Measurements from ENCODE around the gene CTBP2.
"Not testable (repeated sequence)": the region's sequence is repeated elsewhere in the genome, so short reads cannot be mapped to it uniquely, and the experiment has no call there.

Gene CTBP2

DNA sequence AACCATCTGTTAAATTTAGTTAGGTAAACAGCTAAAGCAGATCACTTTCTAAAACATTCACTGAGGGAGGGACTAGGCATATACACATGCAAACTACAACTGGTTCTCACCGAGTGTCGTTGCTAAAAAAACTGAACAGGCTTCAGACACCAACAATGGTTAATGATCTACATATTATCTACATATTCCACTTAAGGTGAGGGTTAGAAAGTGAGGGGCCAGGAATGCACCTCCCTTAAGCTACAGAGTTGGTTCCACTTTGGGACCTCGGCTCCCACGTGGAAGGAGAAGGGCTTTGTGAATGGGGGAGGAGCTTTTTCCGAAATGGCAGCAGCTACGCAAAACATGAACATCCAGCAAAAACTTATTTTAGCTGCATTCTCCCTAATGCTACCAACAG lies 5.8 kb downstream of the CTBP2 start:
- TF ChIP-seq, protein P1, sequence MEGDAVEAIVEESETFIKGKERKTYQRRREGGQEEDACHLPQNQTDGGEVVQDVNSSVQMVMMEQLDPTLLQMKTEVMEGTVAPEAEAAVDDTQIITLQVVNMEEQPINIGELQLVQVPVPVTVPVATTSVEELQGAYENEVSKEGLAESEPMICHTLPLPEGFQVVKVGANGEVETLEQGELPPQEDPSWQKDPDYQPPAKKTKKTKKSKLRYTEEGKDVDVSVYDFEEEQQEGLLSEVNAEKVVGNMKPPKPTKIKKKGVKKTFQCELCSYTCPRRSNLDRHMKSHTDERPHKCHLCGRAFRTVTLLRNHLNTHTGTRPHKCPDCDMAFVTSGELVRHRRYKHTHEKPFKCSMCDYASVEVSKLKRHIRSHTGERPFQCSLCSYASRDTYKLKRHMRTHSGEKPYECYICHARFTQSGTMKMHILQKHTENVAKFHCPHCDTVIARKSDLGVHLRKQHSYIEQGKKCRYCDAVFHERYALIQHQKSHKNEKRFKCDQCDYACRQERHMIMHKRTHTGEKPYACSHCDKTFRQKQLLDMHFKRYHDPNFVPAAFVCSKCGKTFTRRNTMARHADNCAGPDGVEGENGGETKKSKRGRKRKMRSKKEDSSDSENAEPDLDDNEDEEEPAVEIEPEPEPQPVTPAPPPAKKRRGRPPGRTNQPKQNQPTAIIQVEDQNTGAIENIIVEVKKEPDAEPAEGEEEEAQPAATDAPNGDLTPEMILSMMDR (IDR thresholded peaks at IDR 0.05; ENCODE audit: low read depth, low read length), result no peak
- H3K4me3 ChIP-seq (replicated peaks in 1 of 2; ENCODE audit: low read depth in 2 of 2, low read length in 2 of 2), result no peak overlapping the region
- DNase-seq (ENCODE audit: low read depth in 2 of 2), result no peak

DNA sequence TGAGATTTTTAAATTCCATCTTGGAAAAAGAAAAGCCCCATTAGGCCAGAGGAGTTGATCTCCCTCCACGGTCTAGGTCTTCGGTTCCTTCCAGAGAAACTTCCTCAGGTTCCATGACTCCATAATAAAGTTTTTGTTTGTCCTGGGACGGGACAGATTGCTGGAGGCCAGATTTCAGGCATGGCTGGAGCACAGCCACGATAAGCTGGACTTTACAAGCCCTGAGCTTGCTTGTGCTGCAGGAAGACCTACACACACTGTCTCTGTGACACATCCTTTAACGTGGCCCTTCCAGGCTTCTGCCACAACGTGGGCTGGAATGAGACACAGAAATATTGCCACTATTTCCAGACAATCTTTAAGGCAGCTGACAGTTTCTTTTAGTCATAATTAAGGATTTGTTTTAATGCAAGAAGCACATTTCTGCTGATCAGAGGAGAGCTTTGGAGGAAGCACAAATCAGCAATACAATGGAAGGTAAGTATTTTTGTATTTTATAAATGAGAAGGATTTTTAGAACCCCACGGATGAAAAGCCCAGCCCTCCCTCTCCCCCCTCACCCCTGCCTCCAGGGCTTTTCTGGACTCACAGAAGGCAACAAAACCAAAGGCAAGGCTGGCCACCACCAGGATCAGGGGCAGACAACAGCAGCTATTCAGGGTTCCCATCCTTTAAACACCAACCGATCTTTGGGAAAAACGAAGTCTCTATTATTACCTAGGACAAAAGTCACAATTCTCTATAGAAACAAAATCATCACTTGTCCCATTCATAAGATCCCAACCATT lies 6.5 kb downstream of the CTBP2 start:
- peak; percentile 43 to 44 for DNase-seq (ENCODE audit: low read depth in 2 of 2)
- no peak overlapping the region for H3K4me3 ChIP-seq (replicated peaks in 1 of 2; ENCODE audit: low read depth in 2 of 2, low read length in 2 of 2)
- TF ChIP-seq, protein P1 (IDR thresholded peaks at IDR 0.05; ENCODE audit: low read depth, low read length), result no peak

DNA sequence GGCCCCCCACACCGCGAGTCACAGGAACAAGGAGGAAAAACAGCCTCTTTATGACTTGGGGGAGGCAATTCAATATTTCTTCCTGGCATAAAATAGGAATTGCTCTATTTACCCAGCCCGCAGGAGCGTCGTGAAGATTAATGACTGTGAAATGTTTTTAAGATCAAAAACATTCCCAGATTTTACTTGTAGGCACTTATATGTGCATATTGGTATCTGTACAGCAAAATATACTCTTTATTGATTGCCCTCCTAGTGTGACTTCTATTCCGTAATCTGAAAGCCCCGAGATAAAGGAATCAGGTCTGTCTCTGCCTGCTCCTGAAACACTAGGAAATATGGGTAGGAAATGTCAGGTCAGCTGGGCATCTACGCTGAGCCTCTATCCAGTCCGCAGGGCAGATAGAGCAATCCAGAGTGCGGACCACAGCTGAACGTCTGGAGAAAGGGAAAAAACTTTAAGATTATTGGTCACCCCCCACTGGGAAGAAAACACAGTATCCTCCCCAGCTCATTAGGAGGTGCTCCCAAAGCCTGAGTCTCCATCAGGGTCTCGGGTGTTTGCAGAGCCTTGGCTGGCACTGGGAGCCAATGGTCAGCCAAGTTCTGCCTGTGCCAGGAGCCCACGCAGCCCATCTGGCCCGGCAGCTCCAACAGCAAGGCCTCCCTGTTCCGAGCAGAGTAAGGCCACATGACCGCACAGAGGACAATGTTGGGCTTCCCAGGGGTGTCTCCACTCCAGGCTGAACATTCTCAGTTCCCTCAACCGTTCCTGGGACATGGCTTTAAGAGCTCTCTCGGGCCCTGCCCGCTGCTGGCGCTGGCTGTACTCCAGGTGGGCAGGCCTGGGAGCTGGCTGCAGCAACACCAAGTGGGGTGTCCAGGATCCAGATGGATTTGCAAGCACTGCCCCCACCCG lies 7.7 kb downstream of the CTBP2 start:
- TF ChIP-seq, protein P1 (IDR thresholded peaks at IDR 0.05; ENCODE audit: low read depth, low read length), result no peak
- no peak overlapping the region for H3K4me3 ChIP-seq (replicated peaks in 1 of 2; ENCODE audit: low read depth in 2 of 2, low read length in 2 of 2)
- DNase-seq (ENCODE audit: low read depth in 2 of 2), result peak in 1 of 2 donors; percentile 50

DNA sequence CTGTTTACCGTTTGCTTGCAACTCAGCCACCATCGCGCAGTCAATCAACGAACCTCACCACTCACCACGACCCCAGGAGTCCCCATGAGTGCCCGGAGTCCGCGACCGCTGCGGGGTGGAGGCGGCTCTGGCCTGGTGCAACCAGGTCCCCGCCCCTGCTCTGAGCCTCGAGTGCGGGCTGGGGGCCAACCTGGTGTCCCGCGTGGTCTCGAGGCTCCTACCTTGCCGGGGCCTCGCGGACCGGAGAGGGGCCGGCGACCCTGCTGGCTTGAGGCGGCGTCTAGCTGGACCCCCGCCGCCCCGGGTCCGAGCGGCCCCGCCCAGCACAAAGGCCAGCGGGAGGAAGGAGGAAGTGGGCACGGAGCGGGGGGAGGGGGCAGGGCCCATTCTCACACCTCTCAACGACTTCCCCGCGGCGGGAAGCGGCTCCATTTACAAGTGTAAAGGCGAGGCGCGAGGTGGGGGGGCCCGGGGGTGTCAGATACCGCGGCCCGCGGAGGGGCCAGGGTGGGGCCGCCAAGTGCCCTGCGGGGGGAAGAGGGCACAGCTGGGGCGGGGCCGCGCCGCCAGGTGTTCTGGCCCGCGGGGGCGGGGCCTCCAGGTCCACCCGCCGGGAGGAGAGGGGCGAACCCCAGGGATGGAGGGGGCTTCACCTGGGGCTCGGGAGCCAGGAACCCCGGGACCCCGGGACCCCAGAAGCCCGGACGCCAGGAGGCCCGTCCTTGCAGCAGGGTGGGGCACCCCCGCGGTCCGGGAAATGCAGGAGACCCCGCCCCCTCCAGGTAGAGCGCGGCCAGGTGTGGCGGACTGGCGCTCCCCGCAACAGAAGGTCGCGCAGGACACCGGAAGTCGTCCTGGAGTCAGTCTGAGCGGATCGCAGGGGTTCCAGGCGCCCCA lies 8.6 kb downstream of the CTBP2 start:
- TF ChIP-seq, protein P1 (IDR thresholded peaks at IDR 0.05; ENCODE audit: low read depth, low read length), result no peak
- no peak for DNase-seq (ENCODE audit: low read depth in 2 of 2)
- H3K4me3 ChIP-seq (replicated peaks in 1 of 2; ENCODE audit: low read depth in 2 of 2, low read length in 2 of 2), result no peak overlapping the region

DNA sequence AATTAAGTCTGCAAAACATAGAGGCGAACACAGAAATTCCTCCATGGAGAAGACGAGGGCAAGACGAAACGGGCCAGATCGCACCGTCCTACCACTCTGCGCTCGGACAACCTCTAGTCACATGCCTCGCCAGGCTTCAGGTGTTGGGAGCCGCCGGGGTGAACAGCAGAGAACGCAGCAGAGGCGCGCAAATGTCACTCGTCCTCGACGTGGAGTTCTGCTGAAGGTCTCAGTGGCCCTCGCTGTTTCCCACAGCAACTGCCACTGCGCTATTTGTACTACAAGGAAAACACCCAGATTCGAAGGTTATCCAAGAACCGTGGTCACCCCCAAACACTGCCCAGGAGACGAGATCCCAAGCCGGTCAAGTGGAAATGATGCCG lies 9.2 kb downstream of the CTBP2 start:
- DNase-seq (ENCODE audit: low read depth in 2 of 2), result no peak
- H3K4me3 ChIP-seq (replicated peaks in 1 of 2; ENCODE audit: low read depth in 2 of 2, low read length in 2 of 2), result no peak overlapping the region
- TF ChIP-seq, protein P1 (IDR thresholded peaks at IDR 0.05; ENCODE audit: low read depth, low read length), result no peak

DNA sequence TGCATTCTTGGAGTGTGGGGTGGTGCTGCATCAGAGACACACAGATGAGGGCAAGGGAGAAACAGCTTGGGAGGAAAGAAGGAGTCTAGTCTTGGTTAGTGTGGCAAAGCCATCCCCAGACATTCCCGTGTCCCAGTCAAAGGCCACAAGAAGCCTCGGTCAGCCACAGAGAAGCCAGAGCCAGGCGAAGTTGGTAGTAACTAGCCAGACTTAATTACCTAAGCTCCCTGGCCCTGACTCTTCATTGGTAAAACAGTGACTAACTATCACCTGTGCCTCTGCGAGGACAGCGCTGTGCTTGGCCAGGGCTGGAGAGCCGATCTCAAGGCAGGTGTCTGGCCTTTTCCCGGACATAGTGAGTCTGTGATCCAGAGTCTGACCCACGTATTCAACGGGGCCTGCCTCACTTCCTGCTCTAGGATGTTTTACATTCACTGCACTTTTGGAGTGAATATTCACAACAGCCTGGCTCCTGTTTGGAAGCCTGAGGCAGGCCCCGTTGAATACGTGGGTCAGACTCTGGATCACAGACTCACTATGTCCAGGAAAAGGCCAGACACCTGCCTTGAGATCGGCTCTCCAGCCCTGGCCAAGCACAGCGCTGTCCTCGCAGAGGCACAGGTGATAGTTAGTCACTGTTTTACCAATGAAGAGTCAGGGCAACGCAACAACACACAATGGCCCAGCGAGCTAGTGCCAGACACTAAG lies 9.8 kb downstream of the CTBP2 start:
- not testable (repeated sequence) for DNase-seq (ENCODE audit: low read depth in 2 of 2)

More for the DNA sequence above, 9.8 kb downstream of the CTBP2 start:
- H3K4me3 ChIP-seq (replicated peaks in 1 of 2; ENCODE audit: low read depth in 2 of 2, low read length in 2 of 2), result not testable (repeated sequence)
